Measurements from ENCODE around the gene GOLGA6C.
"Not testable (repeated sequence)": the region's sequence is repeated elsewhere in the genome, so short reads cannot be mapped to it uniquely, and the experiment has no call there.

DNA sequence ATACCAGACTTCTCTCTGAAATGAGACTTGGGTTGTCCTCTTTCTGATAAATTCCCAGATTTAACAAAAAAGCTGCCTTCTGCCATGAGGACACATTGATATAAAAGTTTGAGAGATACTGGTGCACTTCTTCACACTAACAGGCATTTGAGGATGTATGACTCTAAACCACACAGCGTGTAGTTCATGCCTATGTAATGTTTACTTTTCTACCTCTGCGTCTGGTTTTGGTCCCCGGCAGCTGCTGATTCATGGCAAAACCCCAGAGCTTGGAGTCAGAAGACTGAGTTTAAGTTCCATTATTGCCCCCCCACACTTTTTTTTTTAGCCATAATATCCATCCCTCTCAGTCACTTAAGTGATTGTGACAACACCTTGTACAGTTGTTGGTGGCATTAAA lies 26.0 kb downstream of the GOLGA6C start:
- TF ChIP-seq, protein P1, sequence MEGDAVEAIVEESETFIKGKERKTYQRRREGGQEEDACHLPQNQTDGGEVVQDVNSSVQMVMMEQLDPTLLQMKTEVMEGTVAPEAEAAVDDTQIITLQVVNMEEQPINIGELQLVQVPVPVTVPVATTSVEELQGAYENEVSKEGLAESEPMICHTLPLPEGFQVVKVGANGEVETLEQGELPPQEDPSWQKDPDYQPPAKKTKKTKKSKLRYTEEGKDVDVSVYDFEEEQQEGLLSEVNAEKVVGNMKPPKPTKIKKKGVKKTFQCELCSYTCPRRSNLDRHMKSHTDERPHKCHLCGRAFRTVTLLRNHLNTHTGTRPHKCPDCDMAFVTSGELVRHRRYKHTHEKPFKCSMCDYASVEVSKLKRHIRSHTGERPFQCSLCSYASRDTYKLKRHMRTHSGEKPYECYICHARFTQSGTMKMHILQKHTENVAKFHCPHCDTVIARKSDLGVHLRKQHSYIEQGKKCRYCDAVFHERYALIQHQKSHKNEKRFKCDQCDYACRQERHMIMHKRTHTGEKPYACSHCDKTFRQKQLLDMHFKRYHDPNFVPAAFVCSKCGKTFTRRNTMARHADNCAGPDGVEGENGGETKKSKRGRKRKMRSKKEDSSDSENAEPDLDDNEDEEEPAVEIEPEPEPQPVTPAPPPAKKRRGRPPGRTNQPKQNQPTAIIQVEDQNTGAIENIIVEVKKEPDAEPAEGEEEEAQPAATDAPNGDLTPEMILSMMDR (IDR thresholded peaks at IDR 0.05; ENCODE audit: extremely low read depth in 1 of 2, insufficient read depth in 1 of 2, low read depth in 1 of 2, low read length in 2 of 2), result not testable (repeated sequence)
- TF ChIP-seq POLR2A (IDR thresholded peaks at IDR 0.05; ENCODE audit: low read depth, low read length); EZH2 (IDR thresholded peaks at IDR 0.05; ENCODE audit: borderline replicate concordance, low read depth, low read length, severe bottlenecking); MYC (IDR thresholded peaks at IDR 0.05; ENCODE audit: low read depth, low read length); POLR2AphosphoS5 (IDR thresholded peaks at IDR 0.05; ENCODE audit: insufficient read depth, low read depth, low read length); JUN (IDR thresholded peaks at IDR 0.05; ENCODE audit: borderline replicate concordance, insufficient read depth, insufficient read length, low read depth); FOS (IDR thresholded peaks at IDR 0.05; ENCODE audit: borderline replicate concordance, insufficient read depth, low read length): not testable (repeated sequence)
- TF ChIP-seq, protein P2, sequence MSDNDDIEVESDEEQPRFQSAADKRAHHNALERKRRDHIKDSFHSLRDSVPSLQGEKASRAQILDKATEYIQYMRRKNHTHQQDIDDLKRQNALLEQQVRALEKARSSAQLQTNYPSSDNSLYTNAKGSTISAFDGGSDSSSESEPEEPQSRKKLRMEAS (IDR thresholded peaks at IDR 0.05; ENCODE audit: insufficient read depth, insufficient read length), result not testable (repeated sequence)
